Right lung (tissue), 5 donors: Measurements from ENCODE around the gene ERGIC1. TPM values are rescaled to one million over a fixed set of nuclear protein-coding genes. Genes with fewer than 3 reads are reported as not detected.
"Not testable (repeated sequence)": the region's sequence is repeated elsewhere in the genome, so short reads cannot be mapped to it uniquely, and the experiment has no call there.

Experiments
- DNase-seq, 2 donors: peaks; one replicate each; pipeline ENCODE4 v3.0.0-alpha.2; 2013
- polyA plus RNA-seq, 5 donors: library from polyadenylated mRNA; unstranded; fragments of 120-200 nt; gene quantifications; one replicate each; pipeline versions ENCODE4 v1.2.1 to v1.2.3, GENCODE V29; 2013; ENCODE audit warnings: inconsistent platforms in 1 of 5, low replicate concordance in 1 of 5; ENCODE audit not compliant: insufficient read length in 5 of 5, insufficient read depth in 1 of 5

Gene ERGIC1
- polyA plus RNA-seq, 5 donors = 112 to 127 (median 121) TPM

GRCh38 chr5:172861461-172861860 is 27.4 kb downstream of the ERGIC1 start:
- no peak for DNase-seq

- DNase-seq = no peak
Observed at GRCh38 chr5:172862165-172862801, 28.2 kb downstream of the ERGIC1 start.

- not testable (repeated sequence) for DNase-seq
Observed at GRCh38 chr5:172864171-172864570, 30.1 kb downstream of the ERGIC1 start.

DNA sequence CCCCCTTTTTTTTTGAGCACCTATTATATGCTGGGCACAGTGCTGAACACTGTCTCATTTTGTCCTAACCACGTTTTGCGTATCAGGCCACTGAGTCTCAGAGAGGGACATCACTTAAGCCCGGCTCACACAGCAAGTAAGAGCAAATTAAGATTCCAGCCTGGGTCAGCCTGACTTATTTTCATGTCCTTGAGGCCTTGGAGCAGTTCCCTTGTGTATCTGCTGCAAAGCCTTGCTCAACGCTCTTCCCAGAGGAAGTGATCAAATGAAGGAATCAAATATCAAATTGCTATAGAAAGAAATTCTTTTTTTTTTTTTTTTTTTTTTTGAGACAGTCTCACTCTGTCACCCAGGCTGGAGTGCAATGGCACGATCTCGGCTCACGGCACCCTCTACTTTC is 30.7 kb downstream of the ERGIC1 start:
- no peak for DNase-seq

DNA sequence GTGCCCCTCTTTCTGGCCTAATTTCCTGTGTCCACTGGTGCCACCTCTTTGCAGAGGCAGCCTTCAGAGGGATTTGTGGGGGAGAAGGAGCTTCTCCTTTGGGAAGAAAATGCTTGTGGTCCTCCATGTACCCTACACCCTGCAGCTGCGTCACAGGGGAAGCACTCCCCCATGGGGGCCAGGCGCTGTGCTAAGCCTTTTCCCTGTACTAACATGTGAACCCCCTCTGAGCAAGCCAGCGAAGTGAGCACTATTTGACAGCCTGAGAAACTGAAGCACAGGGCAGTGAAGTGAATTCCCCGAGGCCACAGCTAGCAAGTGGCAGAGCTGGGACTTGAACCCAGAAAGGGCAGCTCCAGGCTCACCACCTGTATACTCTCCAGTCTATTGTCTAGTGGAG is 32.3 kb downstream of the ERGIC1 start:
- DNase-seq = no peak

GRCh38 chr5:172866802-172867748 is 33.0 kb downstream of the ERGIC1 start:
- no peak for DNase-seq

GRCh38 chr5:172867761-172868435 is 33.8 kb downstream of the ERGIC1 start:
- DNase-seq = no peak

- DNase-seq = no peak
Observed at GRCh38 chr5:172868436-172868923, 34.4 kb downstream of the ERGIC1 start.

GRCh38 chr5:172868924-172869591 is 35.0 kb downstream of the ERGIC1 start:
- no peak for DNase-seq

GRCh38 chr5:172869691-172870090 is 35.6 kb downstream of the ERGIC1 start:
- DNase-seq = no peak

GRCh38 chr5:172870291-172870714 is 36.3 kb downstream of the ERGIC1 start:
- no peak for DNase-seq

GRCh38 chr5:172870715-172871461 is 36.8 kb downstream of the ERGIC1 start:
- DNase-seq = no peak

DNA sequence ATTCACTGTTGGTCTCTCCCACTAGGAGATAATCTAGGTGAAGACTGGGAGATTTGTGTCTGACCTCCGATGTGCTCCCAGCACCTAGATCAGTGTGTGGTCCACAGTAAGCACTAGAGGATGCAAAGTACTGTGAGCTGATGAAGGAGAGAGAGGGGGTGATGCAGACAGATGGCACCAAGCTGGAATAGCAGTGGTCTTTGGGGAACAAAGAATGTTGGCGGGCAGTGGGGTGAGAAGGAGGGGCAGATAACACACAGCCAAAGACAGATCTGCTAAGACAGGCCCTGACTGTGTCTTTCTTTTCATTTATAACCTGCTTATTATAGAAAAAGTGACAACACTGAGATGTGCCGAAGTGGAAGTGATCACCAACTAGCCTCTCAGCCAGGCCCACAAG is 37.5 kb downstream of the ERGIC1 start:
- no peak for DNase-seq

- no peak for DNase-seq
Observed at GRCh38 chr5:172871982-172872381, 37.9 kb downstream of the ERGIC1 start.

GRCh38 chr5:172872997-172873491 is 39.0 kb downstream of the ERGIC1 start:
- DNase-seq = peak; percentile 66 to 67

DNA sequence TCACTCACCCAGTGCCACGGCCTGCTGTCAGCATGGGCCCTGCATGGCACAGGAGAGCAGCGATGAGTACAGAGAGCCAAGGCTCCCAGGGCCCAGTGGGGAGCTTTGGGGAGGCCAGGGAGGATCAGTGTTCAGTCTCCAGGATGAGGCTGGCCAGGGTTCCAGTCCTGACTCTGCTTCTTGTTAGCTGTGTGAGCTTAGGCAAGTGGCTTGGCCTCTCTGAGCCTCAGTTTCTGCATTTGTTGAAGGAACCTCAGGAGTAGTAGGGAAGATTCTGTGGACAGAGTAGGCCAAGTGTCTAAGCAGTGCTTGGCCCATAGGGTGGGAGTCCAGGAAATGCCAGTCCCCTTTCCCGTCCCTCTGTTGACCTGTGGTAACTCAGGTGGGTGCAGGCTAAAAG is 39.5 kb downstream of the ERGIC1 start:
- no peak for DNase-seq

DNA sequence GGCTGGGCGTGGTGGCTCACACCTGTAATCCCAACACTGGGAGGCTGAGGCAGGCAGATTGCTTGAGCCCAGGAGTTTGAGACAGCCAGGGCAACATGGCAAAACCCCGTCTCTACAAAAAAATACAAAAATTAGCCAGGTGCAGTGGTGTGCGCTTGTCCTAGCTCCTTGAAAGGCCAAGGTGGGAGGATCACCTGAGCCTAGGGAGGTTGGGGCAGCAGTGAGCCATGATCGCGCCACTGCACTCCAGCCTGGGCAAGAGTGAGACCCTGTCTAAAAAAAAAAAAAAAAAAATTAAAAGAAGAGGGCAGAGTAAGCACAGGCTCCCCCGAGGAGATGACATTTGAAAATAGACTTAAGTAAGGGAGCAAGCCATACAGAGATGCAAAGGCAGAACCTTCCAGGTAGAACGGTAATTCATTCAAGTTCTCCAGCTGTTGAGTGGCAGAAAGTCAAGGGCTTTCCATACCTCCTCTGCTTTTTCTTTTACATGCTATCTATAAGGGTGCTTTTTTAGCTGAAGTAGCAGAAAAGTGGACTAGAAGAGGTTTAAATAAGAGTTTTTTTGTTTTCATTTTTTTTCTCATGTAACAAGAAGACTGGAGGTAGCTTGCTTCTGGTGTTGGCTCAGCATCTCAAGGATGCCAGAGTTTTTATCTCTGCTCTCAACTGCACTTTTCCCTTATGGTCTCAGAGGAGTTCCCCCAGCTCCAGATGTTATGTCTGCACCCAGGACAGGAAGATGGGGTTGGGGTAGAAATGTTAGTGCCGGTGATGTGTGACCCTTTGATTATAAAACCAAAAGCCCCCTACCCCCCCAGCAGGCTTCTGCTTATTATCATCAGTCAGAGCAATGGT is 40.8 kb downstream of the ERGIC1 start:
- DNase-seq = no peak

- DNase-seq = no peak
Observed at GRCh38 chr5:172875505-172876279, 41.6 kb downstream of the ERGIC1 start.

- no peak for DNase-seq
Observed at GRCh38 chr5:172876578-172876977, 42.5 kb downstream of the ERGIC1 start.
